ENCODE data around the gene POMT2.

GRCh38 chr14:77258566-77258965 is 62.1 kb downstream of the POMT2 start:
- no peak for TF ChIP-seq POLR2A (IDR thresholded peaks at IDR 0.05)
- TF ChIP-seq CTCF (IDR thresholded peaks at IDR 0.05), result no peak
